ENCODE measurements around the gene FOXRED2. TPM values are rescaled to one million over a fixed set of nuclear protein-coding genes. Genes with fewer than 3 reads are reported as not detected.
"Not testable (repeated sequence)": the region's sequence is repeated elsewhere in the genome, so short reads cannot be mapped to it uniquely, and the experiment has no call there.

FOXRED2 gene
- total RNA-seq, 1 experiment from 2014 or later = 220 TPM

DNA sequence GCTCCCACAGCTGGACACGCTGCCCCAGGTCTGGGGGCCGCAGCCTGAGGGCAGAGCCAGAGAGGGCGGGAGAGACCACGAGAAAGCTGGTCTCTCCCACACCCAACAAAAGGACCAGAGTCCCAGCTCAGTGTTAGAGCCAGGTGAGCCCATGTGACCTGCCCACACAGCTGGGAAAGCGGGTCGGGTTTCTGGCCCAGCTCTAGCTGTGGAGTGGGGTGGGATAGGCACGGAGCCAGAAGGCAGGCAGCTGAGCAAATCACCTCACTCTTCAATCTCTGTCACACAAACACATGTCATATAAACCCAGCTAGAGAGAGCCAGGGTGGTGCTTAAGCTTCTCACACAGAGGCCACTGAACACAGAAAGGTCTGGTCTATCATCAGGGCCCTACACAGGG lies 29.9 kb upstream of the FOXRED2 start:
- H3K9me3 Mint-ChIP-seq (ENCODE audit: unreplicated experiment) = no peaks in the 10 kb centered on the region
- CTCF ChIA-PET = no interaction called here
- peaks cover 8% of the 10 kb centered on the region for H3K4me1 ChIP-seq
- POLR2A ChIA-PET = no interaction called here
- intact Hi-C loops (cut with micrococcal nuclease; ENCODE audit: unreplicated experiment) = no loop called here
- BruUV-seq (replicated peaks) = no TSS peak
- H3K36me3 ChIP-seq (ENCODE audit: control insufficient read depth, insufficient read depth, low read length) = no peaks in the 10 kb centered on the region
- DNase-seq = no peak
- no peak overlapping the region for H3K4me3 Mint-ChIP-seq (ENCODE audit: unreplicated experiment)
- no peaks in the 10 kb centered on the region for H3K4me1 Mint-ChIP-seq (ENCODE audit: low read depth, unreplicated experiment)
- no peaks in the 10 kb centered on the region; the same call in 1 of the 2 replicates for H3K9me3 ChIP-seq
- no peaks in the 10 kb centered on the region for H3K36me3 Mint-ChIP-seq (ENCODE audit: insufficient read depth, unreplicated experiment)
- no peaks in the 10 kb centered on the region for H3K27me3 ChIP-seq (replicated peaks; ENCODE audit: control insufficient read depth, insufficient read depth, low read length)
- H3K27me3 Mint-ChIP-seq (ENCODE audit: insufficient read depth, unreplicated experiment) = no peaks in the 10 kb centered on the region
- H3K27ac Mint-ChIP-seq (ENCODE audit: unreplicated experiment) = no peak overlapping the region
- TF ChIP-seq CTCF (IDR thresholded peaks at IDR 0.05; ENCODE audit: insufficient read depth in 1 of 2, low read depth in 1 of 2, low read length in 1 of 2, severe bottlenecking in 1 of 2, unreplicated experiment in 1 of 2) = no peak
- H3K4me3 ChIP-seq (ENCODE audit: low read depth, low read length) = no peak overlapping the region

GRCh38 chr22:36533320-36533719 lies 26.5 kb upstream of the FOXRED2 start:
- H3K4me1 Mint-ChIP-seq (ENCODE audit: low read depth, unreplicated experiment); H3K4me3 ChIP-seq (ENCODE audit: low read depth, low read length); CTCF ChIA-PET; POLR2A ChIA-PET; BruUV-seq (replicated peaks); H3K36me3 ChIP-seq (ENCODE audit: control insufficient read depth, insufficient read depth, low read length); H3K27me3 Mint-ChIP-seq (ENCODE audit: insufficient read depth, unreplicated experiment); H3K9me3 Mint-ChIP-seq (ENCODE audit: unreplicated experiment); H3K4me3 Mint-ChIP-seq (ENCODE audit: unreplicated experiment); H3K27me3 ChIP-seq (replicated peaks; ENCODE audit: control insufficient read depth, insufficient read depth, low read length); DNase-seq; H3K27ac Mint-ChIP-seq (ENCODE audit: unreplicated experiment); H3K9me3 ChIP-seq; H3K4me1 ChIP-seq; intact Hi-C loops (cut with micrococcal nuclease; ENCODE audit: unreplicated experiment): not testable (repeated sequence)
- peaks cover 12% of the 10 kb centered on the region for H3K36me3 Mint-ChIP-seq (ENCODE audit: insufficient read depth, unreplicated experiment)

- TF ChIP-seq CTCF (IDR thresholded peaks at IDR 0.05; ENCODE audit: insufficient read depth in 1 of 2, low read depth in 1 of 2, low read length in 1 of 2, severe bottlenecking in 1 of 2, unreplicated experiment in 1 of 2) = no peak
- H3K4me1 Mint-ChIP-seq (ENCODE audit: low read depth, unreplicated experiment) = no peaks in the 10 kb centered on the region
- Histone ChIP-seq H3K27me3 (replicated peaks; ENCODE audit: control insufficient read depth, insufficient read depth, low read length) (no peaks in the 10 kb centered on the region), H3K9me3 (no peaks in the 10 kb centered on the region; the same call in 1 of the 2 replicates), H3K4me3 (ENCODE audit: low read depth, low read length) (no peak overlapping the region), H3K4me1 (peaks cover 3% of the 10 kb centered on the region; the same call in 1 of the 2 replicates), H3K36me3 (ENCODE audit: control insufficient read depth, insufficient read depth, low read length) (no peaks in the 10 kb centered on the region)
- H3K27ac Mint-ChIP-seq (ENCODE audit: unreplicated experiment) = no peak overlapping the region
- intact Hi-C loops (cut with micrococcal nuclease; ENCODE audit: unreplicated experiment) = no loop called here
- CTCF ChIA-PET = no interaction called here
- H3K36me3 Mint-ChIP-seq (ENCODE audit: insufficient read depth, unreplicated experiment) = peaks cover 19% of the 10 kb centered on the region
- DNase-seq = no peak
- H3K9me3 Mint-ChIP-seq (ENCODE audit: unreplicated experiment) = no peaks in the 10 kb centered on the region
- no peaks in the 10 kb centered on the region for H3K27me3 Mint-ChIP-seq (ENCODE audit: insufficient read depth, unreplicated experiment)
- no peak overlapping the region for H3K4me3 Mint-ChIP-seq (ENCODE audit: unreplicated experiment)
- POLR2A ChIA-PET = no interaction called here
- no TSS peak for BruUV-seq (replicated peaks)
Measured at GRCh38 chr22:36532466-36532865, 25.6 kb upstream of the FOXRED2 start.

Measured in Caco-2 (cell line).